GM18867 (cell line): ENCODE results near the gene RNF144A.
"Not testable (repeated sequence)": the region's sequence is repeated elsewhere in the genome, so short reads cannot be mapped to it uniquely, and the experiment has no call there.

Source experiments
- ATAC-seq: cut with Tn5 transposase; IDR thresholded peaks from one replicate; pipeline ENCODE4 v1.9.1; 2021; ENCODE audit warnings: mild to moderate bottlenecking, moderate library complexity; ENCODE audit not compliant: unreplicated experiment

Gene RNF144A

DNA sequence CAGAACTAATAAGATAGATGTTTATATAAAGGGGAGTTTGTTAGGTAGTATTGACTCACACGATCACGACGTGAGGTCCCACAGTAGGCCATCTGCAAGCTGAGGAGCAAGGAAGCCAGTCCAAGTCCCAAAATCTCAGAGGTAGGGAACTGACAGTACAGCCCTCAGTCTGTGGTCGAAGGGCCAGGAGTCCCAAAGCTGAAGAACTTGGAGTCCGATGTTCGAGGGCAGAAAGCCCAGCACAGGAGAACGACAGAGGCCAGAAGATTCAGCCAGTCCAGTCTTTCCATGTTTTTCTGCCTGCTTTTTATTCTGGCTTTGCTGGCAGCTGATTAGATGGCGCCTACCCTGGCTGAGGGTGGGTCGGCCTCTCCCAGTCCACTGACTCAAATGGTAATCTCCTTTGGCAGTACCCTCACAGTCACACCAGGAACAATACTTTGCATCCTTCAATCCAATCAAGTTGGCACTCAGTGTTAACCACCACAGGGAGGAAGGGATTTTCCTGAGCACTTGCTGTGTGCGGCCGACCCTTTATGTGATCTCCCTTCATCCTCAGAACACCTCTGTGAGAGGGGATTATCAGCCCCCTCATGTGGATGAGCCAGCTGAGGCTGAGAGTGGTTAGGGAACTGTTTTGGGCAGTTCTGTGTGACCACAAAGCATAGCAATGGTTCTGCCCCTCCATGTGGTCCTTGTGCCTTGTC, 78.3 kb downstream of the RNF144A start:
- no peak for ATAC-seq

DNA sequence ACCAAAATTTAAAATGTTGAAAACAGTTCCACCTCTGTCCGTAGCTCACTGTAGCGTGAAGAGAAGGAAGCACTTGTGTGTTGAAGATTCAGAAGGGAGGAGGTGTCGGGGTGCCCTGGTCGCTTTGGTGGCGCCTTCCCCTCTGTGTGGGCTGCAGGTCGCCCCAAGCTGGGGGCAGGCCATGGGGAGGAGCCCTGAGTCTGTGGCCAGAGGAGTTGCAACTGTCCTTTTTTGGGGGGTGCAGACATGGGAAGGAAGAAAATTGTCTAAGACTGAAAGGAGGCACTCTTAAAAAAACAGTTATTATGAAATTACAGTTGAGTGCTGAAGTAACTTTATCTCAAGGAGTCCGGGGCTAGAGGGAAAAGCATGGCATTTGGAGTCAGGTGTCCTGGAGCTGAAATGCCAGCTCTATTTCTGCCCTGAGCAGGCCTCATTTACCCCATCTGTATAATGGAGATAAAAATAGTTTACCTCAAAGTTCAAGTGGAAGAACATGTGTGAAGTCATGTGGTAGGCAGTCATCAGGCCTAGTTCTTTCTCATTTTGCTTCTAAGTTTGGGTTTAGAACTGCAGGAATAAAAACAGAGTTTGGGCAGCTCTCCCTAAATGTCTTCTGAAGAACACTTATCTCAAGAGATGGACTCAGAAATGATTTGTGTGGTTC, 82.1 kb downstream of the RNF144A start:
- peak; percentile 96 for ATAC-seq

DNA sequence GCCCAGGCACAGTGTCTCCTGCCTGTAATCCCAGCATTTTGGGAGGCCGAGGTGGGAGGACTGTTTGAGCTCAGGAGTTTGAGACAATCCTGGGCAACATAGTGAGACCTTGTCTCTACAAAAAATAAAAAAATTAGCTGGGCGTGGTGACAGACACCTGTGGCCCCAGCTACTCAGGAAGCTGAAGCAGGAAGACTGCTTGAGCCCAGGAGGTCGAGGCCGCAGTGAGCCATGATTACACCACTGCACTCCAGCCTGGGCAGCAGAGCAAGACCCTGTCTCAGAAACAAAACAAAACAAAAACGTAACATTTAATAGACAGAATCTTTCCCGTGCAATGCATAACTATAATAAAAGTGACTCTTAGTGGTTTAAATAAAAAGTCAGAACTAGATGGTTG, 84.2 kb downstream of the RNF144A start:
- ATAC-seq: not testable (repeated sequence)

DNA sequence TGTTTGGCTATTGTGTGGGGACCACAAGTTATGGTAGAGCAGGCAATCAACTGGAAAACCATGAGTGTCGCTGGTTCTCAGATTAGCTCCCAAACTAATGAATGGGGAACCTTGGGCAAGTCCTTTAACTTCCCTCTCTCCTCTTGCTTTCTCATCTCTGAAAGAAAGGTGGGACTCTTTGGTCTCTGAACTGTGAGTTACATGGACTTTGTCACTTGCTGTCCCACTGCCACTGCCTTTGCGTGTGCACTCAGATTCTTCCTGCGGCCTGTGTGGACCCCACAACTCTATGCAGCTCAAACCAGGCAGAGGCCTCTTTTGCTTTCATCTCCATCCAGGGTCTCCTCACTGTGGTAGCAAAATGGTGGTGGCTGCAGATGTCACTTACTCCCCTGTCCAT, 86.7 kb downstream of the RNF144A start:
- no peak for ATAC-seq

DNA sequence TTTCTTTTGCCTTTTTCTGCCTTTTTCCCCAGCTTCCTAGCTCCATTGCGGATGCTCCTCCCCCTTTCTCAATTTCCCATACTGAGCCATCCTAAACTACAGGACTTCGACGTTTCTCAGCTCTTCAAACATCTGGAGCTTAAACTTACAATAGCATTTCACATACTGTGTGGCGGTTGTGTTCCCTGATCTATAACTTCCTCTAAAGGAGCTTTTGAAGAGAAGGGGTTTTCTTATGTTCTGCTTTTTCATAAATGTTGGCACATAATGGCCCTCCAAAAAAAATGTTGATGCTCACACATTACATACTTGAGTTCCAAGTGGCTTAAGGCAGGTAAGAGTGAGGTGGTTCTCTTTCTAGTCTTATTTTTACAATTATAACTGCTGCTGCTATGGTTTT, 87.4 kb downstream of the RNF144A start:
- ATAC-seq: no peak

DNA sequence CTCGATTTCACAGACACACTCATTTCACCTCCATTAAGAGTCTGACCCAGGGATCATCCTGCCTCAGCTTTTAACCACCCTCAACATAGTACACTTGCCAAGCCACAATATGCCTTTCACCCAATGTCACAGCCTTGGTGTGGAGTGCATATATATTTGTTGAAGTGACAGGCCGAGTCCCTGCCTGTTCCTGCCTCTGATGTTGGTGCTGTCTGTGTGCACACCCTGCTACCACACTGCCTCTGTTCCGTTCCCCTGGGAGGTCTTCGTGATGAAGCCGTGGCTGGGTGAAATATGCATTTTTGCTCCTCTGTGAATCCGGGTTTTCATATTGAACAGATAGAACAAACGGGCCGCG, 90.3 kb downstream of the RNF144A start:
- ATAC-seq: no peak

DNA sequence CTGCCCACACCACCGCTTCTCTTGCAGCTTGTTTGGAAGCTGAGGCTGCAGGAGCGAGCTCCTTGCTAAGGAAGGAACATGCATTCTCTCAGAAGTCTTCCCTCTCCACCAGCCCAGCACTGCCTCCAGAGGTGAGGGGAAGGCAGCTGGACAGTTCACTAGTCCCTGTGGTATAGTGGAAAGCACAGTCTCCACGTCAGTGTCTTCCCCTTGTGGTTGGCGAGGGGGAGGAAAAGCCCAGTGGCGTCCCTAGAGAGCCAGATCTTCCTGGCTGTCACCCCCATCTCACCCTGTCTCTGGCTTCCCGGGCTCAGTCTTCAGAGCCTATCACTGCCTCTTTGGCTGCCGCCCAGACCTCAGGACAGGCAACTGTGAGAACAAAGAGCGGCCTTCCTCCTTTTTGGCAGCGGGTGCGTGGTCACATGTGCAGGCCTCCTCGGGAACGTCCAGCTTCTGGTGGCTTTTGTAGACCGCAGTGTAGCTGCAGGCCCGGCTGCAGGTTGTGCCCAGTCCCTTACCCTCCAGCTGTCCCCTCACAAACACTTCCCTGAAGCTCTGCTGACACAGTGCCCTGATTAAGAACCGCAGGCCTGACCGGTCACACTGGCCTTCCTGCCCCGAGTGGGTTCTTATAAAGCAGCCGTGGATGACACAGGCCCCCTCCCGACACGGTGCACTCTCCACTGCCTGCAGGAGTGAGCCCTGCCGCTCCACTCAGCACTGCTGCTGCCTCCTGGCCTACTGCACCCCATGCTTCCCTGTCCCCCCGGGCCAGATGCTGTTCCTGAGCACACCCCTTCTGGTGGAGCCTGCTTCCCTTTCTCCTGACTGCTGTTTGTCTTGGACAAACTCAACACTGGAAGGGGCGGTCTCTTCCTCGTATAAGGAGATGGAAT, 90.9 kb downstream of the RNF144A start:
- no peak for ATAC-seq

DNA sequence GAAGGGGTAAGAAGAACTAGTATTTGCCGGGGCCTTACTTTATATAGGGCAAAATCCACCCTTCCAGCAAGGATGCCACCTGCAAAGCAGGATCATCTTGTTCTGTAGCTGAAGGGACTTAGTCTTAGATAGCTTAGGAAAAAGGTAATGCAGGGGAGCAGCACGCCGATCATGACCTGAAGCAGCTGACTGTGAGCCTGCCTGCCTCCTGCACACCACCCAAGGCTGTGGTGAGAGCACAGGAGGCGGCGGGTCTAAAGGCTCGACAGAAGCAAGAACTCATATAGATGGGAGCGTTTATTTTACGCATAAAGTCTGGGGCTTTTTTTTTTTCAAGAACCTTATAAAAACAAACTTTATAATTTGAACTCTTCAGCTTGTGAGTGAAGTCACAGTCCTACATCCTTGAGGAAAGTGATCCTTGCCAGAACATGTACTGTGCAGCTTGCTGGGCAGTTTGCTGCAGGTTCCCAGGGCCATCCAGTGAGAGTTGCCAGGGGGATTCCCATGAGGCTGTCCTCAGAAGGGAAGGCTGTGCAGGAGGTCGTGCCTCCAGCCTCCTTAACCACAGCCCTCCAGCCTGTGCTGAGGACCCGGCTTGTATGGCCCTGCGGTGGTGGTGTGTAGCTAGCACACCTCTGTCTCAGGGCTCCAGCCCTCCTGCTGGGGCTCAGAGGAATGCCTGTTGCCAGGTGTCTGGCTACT, 92.1 kb downstream of the RNF144A start:
- ATAC-seq: no peak

DNA sequence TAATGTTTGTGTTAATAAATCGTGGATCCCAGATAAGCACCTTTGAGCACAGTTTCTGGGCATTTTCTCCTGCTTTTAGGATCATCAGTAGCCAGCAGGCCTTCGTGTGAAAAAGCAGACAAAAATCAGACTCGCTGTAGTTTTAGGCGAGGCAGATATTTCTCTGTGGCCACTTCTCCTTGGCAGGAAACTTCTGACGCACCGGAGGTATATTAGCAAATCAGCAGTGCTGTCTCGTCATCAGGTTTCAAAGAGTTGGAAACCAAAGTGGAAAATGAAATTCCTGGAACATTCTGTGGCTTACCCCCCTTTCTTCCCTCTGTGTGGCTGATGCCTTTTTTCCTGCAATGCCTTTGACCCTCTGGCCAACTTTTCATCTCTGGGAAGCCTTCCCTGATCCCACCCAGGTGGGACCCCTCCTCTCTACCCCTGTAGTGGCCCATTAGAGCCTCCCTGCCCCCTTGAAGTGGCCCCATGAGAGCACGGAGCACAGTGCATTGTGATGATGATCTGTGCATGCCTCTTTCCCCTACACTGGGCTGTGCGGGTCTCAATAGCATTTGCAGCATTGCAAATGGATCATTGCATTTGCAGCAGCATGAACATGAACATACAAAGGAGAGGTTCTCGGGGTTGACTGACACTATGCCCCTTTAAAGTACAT, 93.3 kb downstream of the RNF144A start:
- no peak for ATAC-seq

DNA sequence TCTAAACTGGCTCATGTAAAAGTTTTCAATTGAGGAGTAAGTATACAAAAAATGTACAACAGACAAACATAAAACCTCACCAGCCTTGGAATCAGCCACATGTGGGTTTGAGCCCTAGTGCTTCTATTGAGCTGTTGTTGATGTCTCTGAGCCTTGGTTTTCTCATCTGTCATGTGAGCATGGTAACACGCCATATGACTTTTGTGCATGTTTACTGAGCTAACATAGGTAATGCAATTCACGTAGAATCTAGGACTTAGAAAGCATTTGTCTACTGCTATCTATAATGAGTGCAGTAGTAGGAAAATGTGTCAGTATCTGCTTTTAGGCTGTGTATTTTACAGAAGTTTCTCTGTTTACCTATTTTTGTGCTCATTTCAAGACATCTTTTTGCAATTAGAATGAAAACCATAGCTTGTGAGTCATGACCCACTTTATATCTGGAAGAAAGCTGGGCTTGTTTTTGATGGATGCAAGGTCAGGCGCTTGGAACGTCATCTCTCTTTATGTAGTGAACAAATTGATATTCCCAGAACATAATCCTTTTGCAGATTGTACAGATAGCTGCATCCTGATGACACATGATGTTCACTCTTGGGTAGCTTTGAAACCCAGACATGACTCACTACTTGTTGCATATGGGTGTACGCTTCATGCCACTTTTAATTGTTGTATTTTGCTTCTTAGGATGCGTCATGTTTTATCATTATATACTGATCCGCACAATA, 94.3 kb downstream of the RNF144A start:
- no peak for ATAC-seq

DNA sequence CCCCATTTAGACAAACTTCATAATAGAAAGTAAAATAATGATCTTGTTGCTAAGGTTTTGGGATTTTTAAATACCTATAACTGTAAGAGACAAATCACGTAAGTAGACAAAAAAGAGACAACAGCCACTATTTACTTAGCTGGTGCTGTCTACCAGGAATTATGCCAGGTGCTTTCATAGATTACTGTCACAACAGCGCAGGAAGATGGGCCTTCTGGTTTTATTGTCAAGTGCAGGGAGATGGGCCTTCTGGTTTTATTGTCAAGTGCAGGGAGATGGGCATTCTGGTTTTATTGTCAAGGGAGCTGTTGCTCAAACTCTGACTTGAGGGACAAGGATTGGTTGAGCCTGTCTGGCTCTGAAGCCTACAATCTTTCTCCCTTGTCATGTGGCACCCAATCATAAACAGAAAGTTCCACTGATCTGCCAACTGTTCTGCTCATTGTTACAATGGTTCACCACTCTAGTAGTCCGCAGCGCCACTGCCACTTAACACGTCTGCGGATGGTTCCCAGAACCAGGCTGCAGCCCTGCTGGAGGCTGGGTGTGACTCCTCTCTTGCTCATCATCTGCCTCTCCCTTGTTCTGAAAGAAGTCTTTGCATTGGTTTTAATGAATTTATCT, 95.0 kb downstream of the RNF144A start:
- no peak for ATAC-seq

DNA sequence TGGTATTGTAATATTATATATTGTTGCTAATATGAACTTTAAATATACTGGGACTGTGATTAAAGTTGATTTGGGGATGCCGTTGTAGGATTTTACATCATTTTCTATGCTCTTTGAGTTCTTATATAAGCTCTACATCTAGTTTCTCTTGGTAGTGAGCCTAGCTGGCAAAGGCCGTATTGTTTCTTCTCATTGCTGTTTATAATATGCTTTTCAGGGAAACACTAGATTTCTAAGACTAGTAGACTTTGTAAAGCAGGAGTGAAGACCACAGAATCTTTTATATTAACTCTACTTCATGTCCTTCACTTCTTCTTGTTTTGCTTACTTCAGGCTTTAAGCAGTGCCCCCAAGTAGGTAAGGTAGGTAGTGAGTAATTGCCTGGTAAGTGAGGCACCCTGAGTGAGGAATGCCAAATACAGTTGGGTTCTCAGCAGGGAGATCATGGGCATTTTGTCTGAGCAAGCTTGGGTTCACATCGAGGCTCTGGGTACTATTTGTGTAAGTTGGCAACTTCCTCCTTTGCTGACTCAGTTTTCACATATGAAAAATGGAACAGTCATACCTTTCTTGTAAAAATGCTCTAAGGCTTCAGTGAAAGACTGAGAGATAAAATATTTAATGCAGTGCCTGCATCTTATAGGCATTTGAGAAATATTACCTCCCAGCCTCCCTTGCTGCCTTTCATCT, 96.4 kb downstream of the RNF144A start:
- ATAC-seq: no peak

DNA sequence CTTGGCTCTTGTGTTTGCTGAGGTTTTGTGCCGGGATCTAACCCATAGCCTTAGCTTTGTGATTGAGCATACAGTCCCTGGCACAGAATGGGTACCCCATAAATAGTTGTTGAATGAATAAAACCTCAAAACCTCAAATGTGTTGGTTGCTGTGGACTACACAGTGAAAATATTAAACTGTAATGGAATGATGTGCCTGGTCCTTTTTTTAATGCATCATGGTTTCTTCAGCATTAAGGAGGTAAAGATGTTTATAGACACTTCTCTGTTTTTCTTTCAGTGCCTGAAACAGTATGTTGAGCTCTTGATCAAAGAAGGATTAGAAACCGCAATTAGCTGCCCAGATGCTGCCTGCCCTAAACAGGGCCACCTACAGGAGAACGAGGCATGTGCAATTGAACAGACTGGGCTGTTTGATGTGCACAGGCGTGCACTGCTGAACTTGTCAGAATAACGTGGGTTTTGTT, 97.0 kb downstream of the RNF144A start:
- peak; percentile 87 for ATAC-seq

DNA sequence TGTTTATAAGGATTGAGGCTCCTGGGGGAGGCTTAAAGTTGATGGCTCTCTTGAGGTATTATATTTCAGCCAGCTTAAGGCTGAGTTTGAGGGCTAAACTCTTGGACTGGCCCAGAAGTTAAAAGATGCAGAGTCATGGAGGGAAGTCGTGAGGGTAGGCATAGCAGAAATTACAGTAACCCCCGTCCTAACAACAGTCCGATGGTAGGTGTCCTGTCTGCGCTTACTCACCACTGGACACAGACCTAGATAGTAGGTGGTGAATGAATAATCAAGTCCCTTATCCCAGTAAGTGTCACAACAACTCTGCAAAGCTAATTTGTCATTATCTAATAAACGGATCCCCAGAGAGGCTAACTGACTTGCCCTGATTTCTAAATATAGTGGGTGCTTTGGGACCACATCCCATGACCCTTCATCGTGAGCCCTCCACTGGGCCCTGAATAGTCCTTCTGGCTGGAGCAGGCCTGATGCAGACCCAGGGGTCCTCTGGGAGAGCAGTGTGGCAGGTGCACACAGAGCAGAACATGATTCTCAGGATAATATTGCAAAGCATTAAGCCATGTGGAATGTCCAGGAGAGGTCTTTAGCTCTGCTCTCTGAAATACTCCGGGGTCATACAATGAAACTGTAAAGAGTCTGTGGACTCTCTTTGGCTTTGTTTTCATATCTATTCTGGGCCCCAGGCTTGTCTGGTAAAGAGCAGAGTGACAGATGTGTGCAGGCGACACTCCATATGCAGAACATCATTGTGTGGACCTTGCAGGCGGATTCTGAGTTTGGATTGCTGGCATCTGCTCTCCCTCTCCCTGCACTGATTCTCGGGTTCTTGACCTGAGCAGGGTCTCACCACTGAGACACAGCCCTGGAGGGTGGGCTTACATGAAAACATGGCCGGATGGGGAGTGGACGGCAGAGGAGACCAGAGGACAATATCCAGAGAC, 98.1 kb downstream of the RNF144A start:
- ATAC-seq: no peak

DNA sequence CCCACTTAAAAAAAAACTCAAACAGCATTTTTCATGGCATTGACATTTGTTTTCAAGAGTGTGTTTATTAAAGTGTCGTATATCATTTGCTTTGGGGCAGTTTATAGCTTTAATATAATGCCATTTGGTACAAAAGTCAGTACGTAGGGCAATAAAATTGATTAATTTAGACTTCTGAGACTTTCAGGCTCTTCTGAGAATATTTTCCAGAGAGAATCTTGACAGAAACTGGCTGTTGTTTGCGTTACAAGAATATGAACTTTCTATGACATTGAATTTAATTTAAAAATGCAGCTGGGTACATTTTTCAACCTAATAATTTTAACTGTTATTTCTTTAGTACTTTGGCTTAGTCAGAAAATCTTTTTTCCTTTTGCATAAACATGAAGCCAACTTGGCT, 98.9 kb downstream of the RNF144A start:
- no peak for ATAC-seq

DNA sequence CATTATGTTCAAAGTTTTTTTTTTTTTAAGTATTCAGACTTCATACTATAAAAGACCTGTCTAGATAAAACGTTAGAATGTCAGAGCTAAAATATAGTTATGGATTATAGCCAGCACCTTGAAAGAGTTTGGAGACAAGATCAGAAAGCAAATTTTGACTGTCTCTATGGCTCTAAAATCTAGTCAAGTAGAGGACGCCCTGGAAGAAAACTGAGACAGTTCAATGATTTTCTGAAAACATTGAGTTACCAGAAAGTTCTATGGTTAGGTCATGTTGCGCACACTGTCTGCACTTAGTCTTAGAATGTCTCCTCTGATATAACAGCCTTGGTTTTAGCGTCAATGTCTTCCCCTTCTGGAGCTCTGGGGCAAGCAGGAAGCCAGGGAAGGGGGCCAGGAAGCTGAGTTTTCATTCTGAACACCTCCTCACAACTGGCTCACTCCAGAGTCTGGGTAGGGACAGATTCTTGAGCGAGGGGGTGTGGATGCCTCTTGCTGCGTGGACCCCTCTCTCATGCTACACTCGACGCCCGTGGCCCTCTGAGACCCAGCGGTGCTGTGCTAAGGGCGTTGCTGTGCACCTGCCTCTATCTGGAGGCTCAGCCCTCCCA, 99.5 kb downstream of the RNF144A start:
- ATAC-seq: no peak

DNA sequence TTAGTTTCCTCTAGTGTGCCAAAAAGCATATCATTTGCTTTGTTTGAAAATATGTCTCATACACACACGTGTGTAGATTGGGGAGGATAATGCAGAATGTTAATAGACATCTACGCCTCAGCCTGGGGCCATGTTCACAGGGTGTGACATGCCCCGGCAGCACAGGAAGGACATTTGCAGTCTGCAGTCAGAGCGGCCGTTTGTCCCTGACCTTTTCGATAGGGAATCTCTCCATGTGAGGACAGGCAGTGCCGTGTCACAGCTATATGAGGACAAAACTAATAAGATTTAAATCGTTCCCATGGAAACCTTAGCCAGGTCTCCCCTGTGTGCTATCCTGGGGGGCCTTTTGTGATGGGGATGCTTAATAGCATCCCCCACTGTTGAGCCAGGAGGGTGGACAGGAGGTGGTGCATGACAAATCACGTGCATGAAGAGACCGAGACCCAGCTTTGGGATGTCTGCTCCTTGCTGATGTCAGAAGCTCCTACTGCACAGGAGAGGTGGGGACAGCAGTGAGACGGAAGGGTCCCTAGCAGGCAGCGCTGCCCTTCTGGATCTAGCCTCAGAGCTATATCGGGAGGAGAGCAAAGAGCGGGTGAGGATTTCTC, 100.6 kb downstream of the RNF144A start:
- no peak for ATAC-seq
